GM18508 (cell line): ENCODE results near the gene PITPNC1.
"Not testable (repeated sequence)": the region's sequence is repeated elsewhere in the genome, so short reads cannot be mapped to it uniquely, and the experiment has no call there.

ENCODE experiments used
- ATAC-seq: cut with Tn5 transposase; IDR thresholded peaks from one replicate; pipeline ENCODE4 v1.9.1; 2021; ENCODE audit warnings: moderate number of reproducible peaks; ENCODE audit not compliant: insufficient read depth, unreplicated experiment

PITPNC1 gene

DNA sequence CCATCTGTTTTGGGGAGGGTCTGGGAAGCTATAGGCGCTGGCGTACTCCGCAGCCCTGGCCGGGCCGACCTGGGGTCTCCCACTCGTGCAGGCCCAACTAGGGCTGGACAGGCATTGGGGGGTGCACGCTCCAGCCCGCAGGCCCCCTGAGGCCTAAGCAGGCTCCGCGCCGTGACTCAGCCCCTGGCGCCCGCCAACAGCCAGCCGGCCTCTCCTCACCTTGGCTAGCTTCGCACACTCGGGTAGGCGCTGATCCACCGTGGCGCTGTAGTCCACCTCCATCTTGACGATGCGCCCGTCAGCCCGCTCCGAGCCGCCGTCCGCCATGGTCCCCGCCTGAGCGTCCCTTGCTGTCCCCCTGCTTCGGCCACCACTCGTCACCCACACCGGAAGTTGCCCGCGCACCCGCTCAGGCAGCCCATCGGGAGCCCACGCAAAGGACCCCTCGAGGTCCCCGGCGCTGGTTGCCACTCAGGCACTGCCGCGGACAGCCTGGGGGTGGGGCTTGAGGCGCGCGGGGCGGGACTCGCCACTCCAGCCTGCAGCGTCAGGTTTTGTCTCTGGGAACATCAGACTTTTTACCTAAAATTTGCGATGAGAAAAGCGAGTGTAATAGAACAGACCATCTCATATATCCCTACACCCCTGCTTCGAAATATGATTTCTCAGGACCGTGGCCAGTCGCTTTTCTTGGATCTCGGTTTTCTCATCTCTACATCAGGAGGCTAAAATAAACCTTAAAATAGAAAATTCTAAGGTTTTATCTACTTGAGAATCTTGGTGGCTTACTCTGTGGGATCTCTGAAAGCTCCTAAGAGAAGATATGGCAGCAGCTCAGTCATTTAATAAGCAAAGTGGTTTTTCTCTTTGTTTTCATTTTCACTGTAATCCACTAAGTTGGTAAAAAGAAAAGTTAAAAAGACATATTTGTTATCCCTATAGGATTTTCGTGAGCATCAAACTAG, 10.6 kb upstream of the PITPNC1 start, which contains the start of gene PSMD12:
TSS of gene PSMD12 (minus strand) at position 385 of the 965 bp plus-strand sequence. CDS start at position 327, 58 bp downstream.
- peak; percentile 41 for ATAC-seq

DNA sequence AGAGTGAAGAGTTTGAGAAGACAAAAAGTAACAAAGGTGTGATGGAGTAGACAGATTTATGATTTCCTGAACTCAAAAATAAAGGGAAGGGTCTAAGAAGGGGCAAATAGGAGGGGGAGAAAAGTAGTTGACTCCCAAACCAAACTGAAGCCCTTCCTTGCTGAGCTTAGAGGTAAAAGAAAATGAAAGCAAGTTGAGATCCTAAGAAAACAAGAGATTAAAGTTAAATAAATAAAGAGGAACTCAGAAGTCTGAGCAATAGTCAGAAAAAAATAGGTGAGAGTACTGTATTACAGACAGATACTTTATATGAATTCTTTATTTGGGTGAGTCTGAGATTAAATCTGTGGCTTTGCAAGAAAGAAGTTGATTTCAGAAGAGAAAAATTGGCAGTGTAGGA, 7.4 kb upstream of the PITPNC1 start:
- ATAC-seq: no peak

DNA sequence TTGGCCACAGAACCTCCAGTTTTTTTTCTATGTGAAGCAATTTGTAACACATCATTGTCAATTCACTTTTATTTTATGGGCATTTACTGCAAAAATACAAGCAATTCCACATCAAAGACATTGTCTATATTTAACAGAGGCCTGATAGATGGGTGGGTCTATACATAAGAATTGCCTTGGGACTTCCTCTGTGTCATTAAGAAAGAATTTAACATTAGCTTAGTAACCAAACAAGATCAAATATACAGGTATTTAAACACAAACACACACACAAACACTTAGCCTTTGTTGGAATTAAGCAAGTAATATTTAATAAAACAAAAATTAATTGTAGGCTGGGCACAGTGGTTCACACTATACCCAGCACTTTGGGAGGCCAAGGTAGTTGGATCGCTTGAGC, 4.3 kb upstream of the PITPNC1 start:
- ATAC-seq: no peak

DNA sequence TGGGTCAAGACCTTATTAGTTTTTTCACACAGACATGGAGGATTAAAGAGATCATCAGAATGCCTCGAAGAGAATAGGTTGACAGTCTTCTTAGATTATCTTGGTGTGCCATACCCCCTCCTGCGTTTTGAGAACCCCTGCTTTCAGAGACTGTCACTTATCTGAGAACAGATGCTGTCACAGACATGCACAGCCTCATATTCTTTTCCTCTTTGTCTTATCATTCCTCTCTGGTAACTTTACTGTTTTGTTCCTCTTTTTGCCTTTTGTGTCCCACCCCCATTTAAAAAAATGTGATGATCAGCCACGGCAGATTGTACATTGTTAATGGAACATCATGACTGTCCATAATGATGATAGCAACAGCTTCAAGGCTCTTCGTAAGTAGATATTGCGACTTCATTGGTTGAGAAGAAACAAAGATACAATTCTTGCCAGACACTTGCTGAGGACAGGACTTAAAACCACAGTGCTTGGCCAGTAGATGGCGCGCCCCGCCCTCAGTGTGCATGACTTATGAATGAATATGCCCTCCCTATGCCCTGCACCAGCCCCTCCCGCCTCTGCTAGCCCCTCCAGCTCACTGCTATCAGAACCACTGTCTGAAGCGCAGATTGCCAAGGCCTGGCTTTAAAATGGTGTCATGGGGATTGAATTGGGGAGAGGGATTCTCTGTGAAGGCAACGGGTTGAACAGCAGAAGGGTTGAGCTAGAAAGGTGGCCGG, 2.6 kb upstream of the PITPNC1 start:
- ATAC-seq: no peak

DNA sequence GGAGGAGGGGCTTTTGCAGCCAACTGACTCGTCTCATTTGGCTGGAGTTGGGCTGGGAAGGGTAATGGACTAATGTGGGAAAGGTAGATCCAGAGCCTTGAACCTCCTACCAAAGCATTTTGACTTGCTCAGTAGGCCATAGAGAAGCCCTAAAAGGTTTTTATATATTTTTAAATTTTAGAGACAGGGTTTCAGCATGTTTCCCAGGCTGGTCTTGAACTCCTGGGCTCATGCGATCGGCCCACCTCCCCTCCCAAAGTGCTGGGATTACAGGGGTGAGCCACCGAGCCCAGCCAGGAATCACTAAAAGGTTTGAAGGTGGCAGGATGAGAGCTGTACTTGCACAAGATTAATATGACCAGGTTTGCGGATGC, 2.0 kb upstream of the PITPNC1 start:
- no peak for ATAC-seq

DNA sequence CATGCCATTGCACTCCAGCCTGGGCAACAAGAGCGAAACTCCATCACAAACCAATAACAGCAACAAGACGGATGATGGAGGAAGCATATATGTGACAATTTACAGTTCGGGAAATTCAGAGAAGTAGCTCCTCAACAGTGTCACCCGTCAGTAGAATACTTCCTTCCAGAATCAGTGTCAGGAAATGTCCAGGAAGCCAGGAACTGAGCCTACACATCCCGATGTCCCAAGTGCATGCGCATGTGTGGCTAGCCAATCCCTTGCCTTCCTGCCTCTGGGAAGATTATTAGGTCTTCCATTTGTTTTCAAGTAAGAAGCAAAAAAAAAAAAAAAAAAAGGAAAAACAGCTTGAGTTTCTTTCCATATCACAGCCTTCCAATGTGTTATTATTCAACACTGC, 1.4 kb upstream of the PITPNC1 start:
- ATAC-seq: no peak

DNA sequence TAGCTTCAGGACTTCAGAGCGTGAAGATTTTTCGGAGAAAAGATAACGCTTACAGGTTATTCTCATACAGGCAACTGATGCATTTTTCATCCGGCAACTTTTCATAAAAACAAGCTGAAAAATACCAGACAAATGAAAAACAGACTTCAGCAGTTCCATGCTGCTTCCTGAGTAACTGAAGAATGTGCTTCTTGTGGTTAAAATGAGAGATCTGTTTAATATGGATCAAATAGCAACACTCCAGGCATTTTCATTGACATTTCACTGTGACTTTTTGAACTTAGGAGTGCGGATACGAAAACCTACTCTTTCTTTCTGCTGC, 705 bp upstream of the PITPNC1 start:
- ATAC-seq: no peak

DNA sequence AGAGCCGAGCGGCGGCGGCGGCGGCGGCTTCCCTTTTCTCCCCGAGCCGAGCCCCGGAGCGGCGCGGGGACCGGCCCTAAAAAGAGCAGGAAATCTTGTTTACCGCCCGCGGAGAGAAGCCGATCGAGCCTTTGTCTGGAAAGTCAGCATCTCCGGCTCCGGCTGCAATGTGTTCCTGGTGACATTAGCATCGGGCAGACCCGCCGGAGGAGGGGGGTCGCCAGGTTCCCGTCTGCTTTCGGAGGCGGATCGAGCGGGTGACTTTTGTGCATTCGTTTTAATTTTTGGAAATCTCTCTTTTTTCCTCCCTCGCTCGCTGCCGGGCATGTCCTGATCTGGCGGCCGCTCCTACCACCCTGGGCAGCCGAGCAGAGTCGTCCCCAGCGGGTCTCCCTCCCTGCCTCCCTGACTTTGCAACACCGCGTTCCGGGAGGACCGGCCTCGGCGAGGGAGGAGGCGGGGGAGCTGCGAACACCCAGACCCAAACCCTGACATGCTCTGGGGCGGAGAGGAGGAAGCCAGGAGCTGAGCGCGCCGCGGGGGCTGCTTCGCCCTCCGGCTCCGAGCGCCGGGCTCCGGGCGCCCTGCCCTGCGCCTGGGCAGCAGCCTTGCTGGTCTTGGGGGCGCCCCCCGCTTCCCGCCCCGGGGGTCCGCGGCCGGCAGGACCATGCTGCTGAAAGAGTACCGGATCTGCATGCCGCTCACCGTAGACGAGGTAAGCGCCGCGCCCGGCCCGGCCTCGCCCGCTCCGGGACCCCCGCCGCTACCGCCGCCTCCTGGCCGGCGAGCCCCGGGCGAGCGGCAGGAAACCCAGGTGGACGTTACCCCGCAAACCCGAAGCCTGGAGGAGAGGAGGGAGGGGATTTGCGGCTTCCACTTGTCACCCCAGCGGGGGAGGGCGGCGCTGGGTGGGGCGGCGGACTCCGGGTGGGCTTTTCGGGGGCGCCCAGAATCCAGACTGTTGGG, 690 bp downstream of the PITPNC1 start:
- ATAC-seq: no peak

DNA sequence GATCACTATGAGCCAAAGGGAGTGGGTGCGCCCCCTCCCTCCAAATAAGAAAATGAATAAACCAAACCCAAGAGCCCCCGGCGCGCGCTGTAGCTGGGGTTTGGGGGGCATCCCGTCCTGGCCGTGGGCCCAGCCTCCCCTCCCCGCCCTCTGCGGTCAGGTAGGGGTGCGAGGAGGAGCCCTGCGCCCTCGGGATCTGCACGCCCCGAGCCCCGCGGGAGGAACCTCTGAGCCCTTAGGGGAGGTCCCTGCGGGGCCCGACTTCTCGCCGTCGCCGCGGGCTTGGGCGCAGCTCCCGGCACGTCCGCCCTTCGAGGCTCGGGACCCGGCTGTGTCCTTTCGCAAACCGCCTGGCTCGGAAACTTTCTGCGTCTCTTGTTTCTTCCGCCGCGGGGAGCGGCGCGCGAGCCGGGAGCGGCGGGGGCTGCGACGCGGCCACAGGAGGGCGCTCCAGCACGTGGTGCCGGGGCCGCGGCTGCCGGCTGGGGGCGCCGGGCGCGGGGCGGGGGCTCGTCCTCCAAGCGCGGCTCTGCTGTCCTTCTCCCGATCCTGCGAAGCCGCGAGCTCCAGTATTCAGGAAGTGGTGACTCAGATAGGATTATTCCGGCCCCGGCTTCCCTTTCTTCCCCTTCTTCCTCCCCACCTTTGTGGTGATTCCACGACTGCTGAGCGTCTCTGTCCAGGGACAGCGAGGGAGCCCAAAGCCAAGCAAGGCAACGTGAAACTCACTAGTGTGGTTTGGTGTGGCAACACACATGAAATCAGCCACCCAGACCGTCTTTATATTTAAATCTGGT, 1.6 kb downstream of the PITPNC1 start:
- ATAC-seq: no peak

DNA sequence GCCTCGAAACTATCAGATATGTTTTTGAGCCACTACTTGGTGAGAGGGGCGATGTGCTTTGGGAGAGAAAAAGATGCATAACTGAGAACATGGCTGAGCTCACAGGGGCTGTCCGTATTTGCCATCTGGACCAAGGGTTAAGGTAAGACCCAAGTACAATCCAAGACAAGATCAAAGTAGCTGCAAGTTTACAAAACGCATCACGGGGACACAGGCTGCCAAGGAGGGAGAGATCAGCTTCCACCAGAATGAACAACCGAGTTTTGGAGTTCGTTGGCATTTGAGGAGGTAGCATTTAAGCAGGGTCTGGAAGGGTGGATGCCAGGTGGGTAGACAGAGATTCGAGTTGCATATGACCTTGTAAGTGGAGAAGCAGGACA, 2.2 kb downstream of the PITPNC1 start:
- no peak for ATAC-seq

DNA sequence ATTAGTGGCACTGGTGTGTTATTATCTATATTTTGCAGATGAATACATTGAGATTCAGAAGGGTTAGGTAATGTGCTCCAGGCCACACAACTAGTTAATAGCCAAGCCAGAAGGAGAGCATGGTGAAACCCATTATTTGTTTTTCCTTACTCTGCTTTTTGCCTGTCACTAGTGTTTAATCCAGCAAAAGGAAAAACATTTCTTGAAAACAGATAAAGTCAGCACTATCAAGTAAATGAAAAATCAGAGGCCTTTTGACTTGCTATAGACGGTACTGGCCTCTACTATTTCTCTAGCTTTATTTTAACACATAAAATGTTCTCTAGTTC, 4.8 kb downstream of the PITPNC1 start:
- ATAC-seq: no peak

DNA sequence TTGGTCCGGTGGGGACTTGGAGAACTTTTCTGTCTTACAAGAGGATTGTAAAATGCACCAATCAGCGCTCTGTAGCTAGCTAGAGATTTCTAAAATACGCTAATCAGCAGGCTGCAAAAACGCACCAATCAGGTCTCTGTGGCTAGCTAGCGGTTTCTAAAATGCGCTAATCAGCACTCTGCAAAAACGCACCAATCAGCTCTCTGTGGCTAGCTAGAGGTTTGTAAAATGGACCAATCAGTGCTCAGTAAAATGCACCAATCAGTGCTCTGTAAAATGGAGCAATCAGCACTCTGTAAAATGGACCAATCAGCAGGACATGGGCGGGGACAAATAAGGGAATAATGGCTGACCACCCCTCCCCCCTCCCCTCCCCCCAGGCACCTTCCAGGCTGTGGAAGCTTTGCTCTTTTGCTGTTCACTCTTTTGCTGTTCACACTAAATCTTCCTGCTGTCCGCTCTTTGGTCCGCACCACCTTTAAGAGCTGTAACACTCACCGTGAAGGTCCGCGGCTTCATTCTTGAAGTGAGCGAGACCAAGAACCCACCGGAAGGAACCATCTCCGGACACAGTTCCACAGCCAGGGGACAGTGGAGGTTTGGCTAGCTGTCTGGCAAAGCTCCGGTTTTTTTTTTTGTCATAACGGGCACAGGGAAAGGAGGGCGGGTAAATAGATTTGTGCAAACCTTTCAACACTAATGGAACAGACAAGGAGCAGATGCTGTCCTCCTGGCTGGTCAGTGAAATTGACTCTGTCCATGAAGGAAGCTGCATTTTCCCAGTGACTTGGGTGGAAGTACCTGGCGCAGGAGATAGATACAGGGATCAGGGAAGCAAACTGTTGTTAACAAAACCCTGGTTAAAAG, 8.3 kb downstream of the PITPNC1 start:
- ATAC-seq: no peak

DNA sequence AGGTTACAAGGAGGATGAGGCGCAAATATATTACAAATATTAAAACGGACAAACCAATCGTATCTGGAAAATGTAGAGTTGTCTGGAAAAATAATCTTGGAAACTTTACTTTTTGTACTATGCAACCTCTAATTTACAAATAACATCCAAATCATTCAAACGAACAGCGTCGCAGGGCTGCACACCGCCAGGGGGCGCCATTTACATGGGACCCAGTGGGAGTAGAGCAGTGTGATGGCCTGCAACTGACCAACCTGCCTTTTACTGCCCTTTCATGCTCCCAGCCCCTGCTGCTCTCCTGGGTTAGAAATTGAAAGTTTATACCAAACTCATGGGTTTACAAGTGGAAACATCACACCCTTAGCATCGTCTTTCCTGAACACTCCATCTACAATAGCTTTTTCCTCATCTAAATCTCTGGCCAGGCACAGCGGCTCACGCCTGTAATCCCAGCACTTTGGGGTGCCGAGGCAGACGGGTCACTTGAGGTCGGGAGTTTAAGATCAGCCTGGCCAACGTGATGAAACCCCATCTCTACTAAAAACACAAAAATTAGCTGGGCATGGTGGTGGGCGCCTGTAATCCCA, 10.0 kb downstream of the PITPNC1 start:
- no peak for ATAC-seq

DNA sequence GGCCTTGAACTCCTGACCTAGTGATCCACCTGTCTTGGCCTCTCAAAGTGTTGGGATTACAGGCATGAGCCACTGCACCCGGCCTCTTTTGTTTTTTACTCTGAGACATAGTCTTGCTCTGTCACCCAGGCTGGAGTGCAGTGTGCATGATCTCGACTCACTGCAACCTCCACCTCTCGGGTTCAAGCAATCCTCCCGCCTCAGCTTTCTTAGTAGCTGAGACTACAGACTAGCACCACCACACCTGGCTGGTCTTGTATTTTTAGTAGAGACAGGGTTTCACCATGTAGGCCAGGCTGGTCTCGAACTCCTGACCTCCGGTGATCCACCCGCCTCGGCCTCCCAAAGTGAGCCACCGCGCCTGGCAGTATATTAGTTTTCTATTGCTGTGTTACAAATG, 11.5 kb downstream of the PITPNC1 start:
- ATAC-seq: not testable (repeated sequence)

DNA sequence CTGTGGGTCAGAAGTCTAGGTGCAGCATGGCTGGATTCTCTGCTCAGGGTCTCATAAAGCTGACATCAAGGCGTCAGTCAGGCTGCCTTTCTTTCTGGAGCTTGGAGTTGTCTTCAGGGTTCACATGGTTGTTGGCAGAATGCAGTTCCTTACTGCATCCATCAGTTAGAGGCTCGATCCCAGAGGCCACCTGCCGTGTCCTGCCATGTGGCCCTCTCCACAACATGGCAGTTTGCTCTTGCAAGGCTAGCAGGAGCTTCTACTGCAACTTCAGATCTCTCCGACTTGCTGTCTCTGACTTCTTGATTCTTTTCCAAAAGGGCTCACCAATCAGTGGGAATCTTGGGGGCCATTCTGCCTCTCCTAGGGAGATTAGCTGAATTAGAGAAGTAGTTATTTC, 11.9 kb downstream of the PITPNC1 start:
- ATAC-seq: no peak

DNA sequence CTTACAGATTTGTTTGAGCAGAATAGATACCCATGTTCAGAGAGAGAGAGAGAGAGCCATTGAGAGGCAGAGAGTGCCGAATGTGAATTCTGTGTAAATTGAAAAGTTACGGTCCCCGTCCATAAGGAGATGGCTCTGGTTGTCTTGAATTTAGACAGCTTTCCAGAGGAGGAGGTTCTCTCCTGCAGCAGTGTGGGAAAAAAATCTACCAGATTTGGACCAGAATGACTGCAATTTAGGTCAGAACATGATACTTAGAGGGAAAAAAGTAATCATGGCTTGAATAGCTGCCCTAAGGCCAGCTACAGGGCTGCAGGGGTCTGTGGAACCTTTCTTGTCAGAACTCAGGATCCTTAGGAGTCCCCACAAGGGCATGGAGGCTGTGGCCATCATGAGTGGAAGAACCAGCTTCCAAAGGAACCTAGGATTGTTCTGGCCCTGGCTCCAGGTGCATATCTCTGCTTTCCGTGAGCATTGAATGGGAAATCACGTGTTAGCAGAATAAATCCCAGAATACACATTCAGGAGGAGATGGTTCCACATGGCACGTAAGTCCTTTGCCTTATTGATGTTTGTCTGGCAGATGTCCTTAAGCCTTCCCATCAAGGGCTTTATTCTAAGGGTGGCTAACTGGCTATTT, 13.0 kb downstream of the PITPNC1 start:
- ATAC-seq: no peak

DNA sequence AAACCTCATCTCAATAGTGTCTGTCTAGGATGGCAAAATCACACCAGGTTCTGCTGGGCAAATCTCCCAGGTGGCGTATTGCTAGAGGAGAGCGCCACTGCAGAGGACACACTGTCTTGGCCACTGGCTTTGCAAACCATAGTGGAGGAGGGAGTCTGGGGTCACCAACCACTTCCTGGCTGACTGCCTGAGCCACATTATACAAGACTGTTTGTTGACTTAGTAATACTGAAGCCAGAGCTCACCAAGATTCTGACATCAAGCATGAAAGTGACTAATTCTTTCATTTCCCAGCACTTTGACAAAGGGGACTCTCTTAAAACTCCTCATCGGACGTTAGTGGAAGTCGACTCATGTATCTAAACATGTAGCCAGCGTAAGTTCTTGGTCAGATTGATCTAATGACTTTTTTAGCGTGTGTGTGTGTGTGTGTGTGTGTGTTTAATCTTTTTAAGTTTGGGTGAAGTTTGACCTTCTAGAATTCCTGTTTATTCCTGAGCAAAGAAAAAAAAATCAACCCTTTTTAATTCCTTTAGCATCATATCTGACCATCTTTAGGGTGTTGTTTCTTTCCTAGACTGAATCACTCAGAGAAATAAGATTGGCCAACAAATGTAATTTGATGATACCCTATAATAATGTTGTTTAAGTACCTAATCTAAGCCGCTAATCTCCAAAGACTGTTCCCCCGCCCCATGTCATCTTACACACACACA, 13.7 kb downstream of the PITPNC1 start:
- ATAC-seq: peak; percentile 92

DNA sequence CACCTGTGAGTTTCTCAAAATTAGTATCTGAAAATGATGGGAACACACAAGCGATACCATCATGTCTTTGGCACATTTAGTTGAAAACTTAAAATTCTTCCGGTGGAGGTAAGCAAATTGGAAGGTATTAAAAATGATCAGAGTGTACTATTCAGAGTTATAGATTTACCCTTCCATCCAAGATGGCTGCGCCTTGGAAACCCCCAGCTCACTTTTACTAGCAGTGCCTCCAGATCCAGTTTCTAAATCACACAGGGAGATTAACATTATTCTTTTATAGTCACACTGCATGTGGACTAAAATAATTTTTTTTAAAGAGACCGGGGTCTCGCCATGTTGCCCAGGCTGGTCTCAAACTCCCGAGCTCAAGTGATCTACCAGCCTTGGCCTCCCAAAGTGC, 15.0 kb downstream of the PITPNC1 start:
- no peak for ATAC-seq
